Small intestine (tissue), 7 donors: ENCODE data around the gene UBAP2. TPM values are rescaled to one million over a fixed set of nuclear protein-coding genes. Genes with fewer than 3 reads are reported as not detected.

ENCODE experiments used
- DNase-seq, 2 donors: peaks; one replicate each; pipeline versions ENCODE4 v3.0.0 to v3.0.0-alpha.2; 2013
- FAIRE-seq: peaks from 2 replicates; lab custom pipeline; 2012; peaks lifted over from hg19 to GRCh38; lab: Jason Lieb, UNC
- H3K27ac ChIP-seq, 3 donors: one replicate each; pipeline ENCODE4 v1.5.1; 2013; ENCODE audit warnings: low read length in 2 of 3, mild to moderate bottlenecking in 2 of 3, control low read depth in 1 of 3, inconsistent platforms in 1 of 3, low read depth in 1 of 3, moderate library complexity in 1 of 3
- H3K27me3 ChIP-seq, 3 donors: one replicate each; pipeline ENCODE4 v1.6.1; 2013; ENCODE audit warnings: low read length in 3 of 3, inconsistent platforms in 1 of 3; ENCODE audit not compliant: control insufficient read depth in 3 of 3, insufficient read depth in 3 of 3
- H3K36me3 ChIP-seq, 3 donors: one replicate each; pipeline ENCODE4 v1.6.1; 2013; ENCODE audit warnings: low read length in 3 of 3, inconsistent platforms in 1 of 3, low read depth in 1 of 3, mild to moderate bottlenecking in 1 of 3, moderate library complexity in 1 of 3; ENCODE audit not compliant: control insufficient read depth in 3 of 3, insufficient read depth in 2 of 3
- H3K4me1 ChIP-seq, 3 donors: one replicate each; pipeline ENCODE4 v1.6.1; 2013; ENCODE audit warnings: low read length in 2 of 3, inconsistent platforms in 1 of 3, low read depth in 1 of 3, mild to moderate bottlenecking in 1 of 3, moderate library complexity in 1 of 3; ENCODE audit not compliant: control insufficient read depth in 3 of 3, insufficient read depth in 2 of 3
- H3K4me3 ChIP-seq, 3 donors: one replicate each; pipeline ENCODE4 v1.5.1; 2013; ENCODE audit warnings: low read length in 3 of 3, control low read depth in 1 of 3, inconsistent platforms in 1 of 3, low read depth in 1 of 3, mild to moderate bottlenecking in 1 of 3, moderate library complexity in 1 of 3
- H3K9me3 ChIP-seq, 2 donors: one replicate each; pipeline ENCODE4 v1.6.1; 2013; ENCODE audit warnings: low read depth in 1 of 2, low read length in 1 of 2; ENCODE audit not compliant: control insufficient read depth in 2 of 2, insufficient read depth in 1 of 2
- WGBS, 3 donors: extraction: QIAGEN DNeasy Blood & Tissue Kit; methylation state at CpG; one replicate each; pipeline ENCODE4 v1.1.7; 2013; 5-methylcytosine and 5-hydroxymethylcytosine counted together
- polyA plus RNA-seq, 4 donors: library from polyadenylated mRNA; stranded (reverse) in 3 of 4; unstranded in 1 of 4; fragments of 200-250 nt in 3 of 4; fragments of 120-200 nt in 1 of 4; gene quantifications; one replicate each; pipeline versions ENCODE4 v1.2.1 to v1.2.3, GENCODE V29; 2013
- donor health status: healthy with polysubstance abuse.
- donor health status: control.
- donor health status: control.
- donor health status: Bipolar disorder and iron deficiency.
- donor health status: healthy.

The UBAP2 gene
- polyA plus RNA-seq, 4 donors = 4.6 to 27.9 (median 11.5) TPM

GRCh38 chr9:33921967-33922895 lies 126.5 kb downstream of the UBAP2 start:
- 90 to 92% (median 90%) methylated on average over 14 of the region's 14 CpGs for WGBS, 3 donors
- H3K9me3 ChIP-seq = no peaks in the 10 kb centered on the region
- H3K36me3 ChIP-seq = peaks cover 15 to 79% (median 25%) of the 10 kb centered on the region in 3 donors
- DNase-seq = peak in 1 of 2 donors; percentile 31
- FAIRE-seq = no peak
- no peaks in the 10 kb centered on the region for H3K4me1 ChIP-seq
- no peak overlapping the region for H3K4me3 ChIP-seq
- no peaks in the 10 kb centered on the region for H3K27me3 ChIP-seq
- no peak overlapping the region for H3K27ac ChIP-seq

DNA sequence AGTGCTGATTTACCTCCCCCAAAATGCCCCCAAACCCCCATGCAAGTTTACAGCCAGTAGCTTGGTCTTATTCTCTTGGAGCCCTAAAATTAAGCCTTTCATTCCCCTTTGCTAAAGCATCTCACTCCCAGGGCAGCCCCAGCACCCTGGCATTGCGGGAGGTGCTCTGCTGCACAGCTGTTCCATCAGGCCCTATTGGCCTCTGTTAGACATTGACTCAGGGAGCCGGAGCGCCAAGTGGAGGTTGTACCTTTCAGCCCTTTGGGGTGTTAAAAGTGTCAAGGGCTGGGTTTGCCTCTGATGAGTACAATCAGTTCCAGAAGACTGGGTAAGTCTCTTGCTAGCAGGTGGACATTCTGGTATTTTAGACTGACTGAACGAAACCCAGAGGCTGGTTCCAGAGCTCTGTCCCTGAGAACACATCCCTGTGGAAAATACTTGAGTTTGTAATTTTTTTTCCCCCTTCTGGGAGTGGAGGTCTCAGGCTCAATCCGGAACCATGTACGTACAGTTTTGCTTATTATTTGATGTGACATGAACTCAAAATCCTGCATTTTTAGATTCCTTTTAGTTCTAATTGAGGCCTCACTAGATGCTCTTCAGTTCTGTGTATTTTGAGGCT lies 129.3 kb downstream of the UBAP2 start:
- no peaks in the 10 kb centered on the region for H3K4me1 ChIP-seq
- H3K27me3 ChIP-seq = no peaks in the 10 kb centered on the region
- no peak for DNase-seq
- no peak overlapping the region for H3K4me3 ChIP-seq
- H3K36me3 ChIP-seq = peaks cover 11 to 69% (median 22%) of the 10 kb centered on the region in 3 donors
- no peak overlapping the region for H3K27ac ChIP-seq
- 88 to 93% (median 92%) methylated on average over 6 of the region's 6 CpGs for WGBS, 3 donors
- no peak for FAIRE-seq
- H3K9me3 ChIP-seq = no peaks in the 10 kb centered on the region

- FAIRE-seq (no peak), DNase-seq (no peak)
- no peak overlapping the region for H3K4me3 ChIP-seq
- H3K27ac ChIP-seq = no peak overlapping the region
- WGBS, 3 donors = 94 to 96% (median 95%) methylated on average over 9 of the region's 9 CpGs
- H3K4me1 ChIP-seq = no peaks in the 10 kb centered on the region
- H3K27me3 ChIP-seq = no peaks in the 10 kb centered on the region
- no peaks in the 10 kb centered on the region for H3K9me3 ChIP-seq
- peaks cover 8 to 59% (median 18%) of the 10 kb centered on the region in 3 donors for H3K36me3 ChIP-seq
These were observed 131.7 kb downstream of the UBAP2 start for GRCh38 chr9:33917036-33917435.

DNA sequence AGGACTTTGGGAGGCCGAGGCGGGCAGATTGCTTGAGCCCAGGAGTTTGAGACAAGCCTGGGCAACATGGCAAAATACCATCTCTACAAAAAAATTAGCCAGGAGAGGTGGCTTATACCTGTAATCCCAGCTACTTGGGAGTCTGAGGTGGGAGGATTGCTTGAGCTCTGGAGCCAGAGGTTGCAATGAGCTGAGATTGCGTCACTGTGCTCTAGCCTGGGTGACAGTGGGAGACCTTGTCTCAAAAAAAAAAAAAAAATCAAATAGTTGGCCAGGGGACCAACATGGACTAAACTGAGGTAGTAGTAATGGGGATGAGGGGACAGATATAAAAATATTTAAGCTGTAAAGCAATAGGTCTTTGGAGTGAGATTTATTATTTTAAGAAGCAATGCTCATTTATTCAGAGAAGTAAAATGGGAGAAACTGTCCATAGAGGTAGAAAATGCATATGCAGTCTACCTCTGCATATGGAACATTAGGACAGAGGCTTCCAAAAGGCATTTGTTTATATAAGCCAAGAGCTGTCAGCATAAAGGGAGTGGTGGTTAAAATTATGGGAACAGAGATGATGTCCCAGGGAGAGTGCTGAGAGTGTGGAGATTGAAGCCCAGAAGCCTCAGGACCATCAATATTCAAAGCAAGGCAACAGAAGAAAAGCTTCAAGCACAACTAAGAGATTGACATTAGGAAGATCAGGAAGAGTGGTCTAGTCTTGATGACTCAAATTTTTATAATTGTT lies 133.6 kb downstream of the UBAP2 start:
- 82 to 99% (median 95%) methylated on average over 3 of the region's 3 CpGs for WGBS, 3 donors
- no peak for FAIRE-seq

GRCh38 chr9:33913541-33913940 lies 135.1 kb downstream of the UBAP2 start:
- Histone ChIP-seq H3K4me3 (no peak overlapping the region), H3K9me3 (no peaks in the 10 kb centered on the region), H3K27me3 (no peaks in the 10 kb centered on the region), H3K4me1 (no peaks in the 10 kb centered on the region), H3K36me3 (peaks cover 3 to 49% (median 8%) of the 10 kb centered on the region in 3 donors), H3K27ac (no peak overlapping the region)
- FAIRE-seq = no peak
- no peak for DNase-seq
- WGBS, 3 donors = 88 to 95% (median 94%) methylated on average over 1 of the region's 1 CpG

More for the DNA sequence above, 133.6 kb downstream of the UBAP2 start:
- Histone ChIP-seq H3K9me3 (no peaks in the 10 kb centered on the region), H3K27ac (no peak overlapping the region), H3K4me1 (no peaks in the 10 kb centered on the region), H3K4me3 (no peak overlapping the region), H3K27me3 (no peaks in the 10 kb centered on the region), H3K36me3 (peaks cover 8 to 51% (median 15%) of the 10 kb centered on the region in 3 donors)
- DNase-seq = no peak

GRCh38 chr9:33908749-33909148 lies 139.9 kb downstream of the UBAP2 start:
- 92 to 97% (median 92%) methylated on average over 4 of the region's 4 CpGs for WGBS, 3 donors
- FAIRE-seq (no peak), DNase-seq (no peak)
- Histone ChIP-seq H3K36me3 (peaks cover 0 to 27% (median 5%) of the 10 kb centered on the region in 3 donors), H3K4me1 (no peaks in the 10 kb centered on the region), H3K27me3 (no peaks in the 10 kb centered on the region), H3K27ac (no peak overlapping the region), H3K4me3 (no peak overlapping the region), H3K9me3 (no peaks in the 10 kb centered on the region)

GRCh38 chr9:33908114-33908513 lies 140.6 kb downstream of the UBAP2 start:
- Histone ChIP-seq H3K36me3 (peaks cover 0 to 24% (median 7%) of the 10 kb centered on the region in 3 donors), H3K4me3 (no peak overlapping the region), H3K27ac (no peak overlapping the region), H3K4me1 (no peaks in the 10 kb centered on the region), H3K9me3 (no peaks in the 10 kb centered on the region), H3K27me3 (no peaks in the 10 kb centered on the region)
- DNase-seq (no peak), FAIRE-seq (no peak)
- 97 to 98% (median 98%) methylated on average over 3 of the region's 3 CpGs for WGBS, 3 donors

GRCh38 chr9:33907347-33907746 lies 141.3 kb downstream of the UBAP2 start:
- Histone ChIP-seq H3K27me3 (no peaks in the 10 kb centered on the region), H3K4me3 (no peak overlapping the region), H3K27ac (no peak overlapping the region), H3K9me3 (no peaks in the 10 kb centered on the region), H3K4me1 (no peaks in the 10 kb centered on the region), H3K36me3 (peaks cover 0 to 17% (median 7%) of the 10 kb centered on the region in 3 donors)
- WGBS, 3 donors = 75 to 78% (median 77%) methylated on average over 4 of the region's 4 CpGs
- FAIRE-seq (no peak), DNase-seq (no peak)
